Activated CD4-positive, CD25-positive, alpha-beta regulatory T cell treated with anti-CD3 and anti-CD28 coated beads, Interleukin-2, amount 50 U/mL, for 16 hours (primary cell): ENCODE measurements around the gene ARHGEF2.
"Not testable (repeated sequence)": the region's sequence is repeated elsewhere in the genome, so short reads cannot be mapped to it uniquely, and the experiment has no call there.

Source experiments
- DNase-seq: peaks from one replicate; pipeline ENCODE4 v3.0.0-alpha.2; 2020; ENCODE audit warnings: low read depth, low spot score

The ARHGEF2 gene

GRCh38 chr1:155942578-155943141, 35.7 kb downstream of the ARHGEF2 start:
- DNase-seq, result no peak

DNA sequence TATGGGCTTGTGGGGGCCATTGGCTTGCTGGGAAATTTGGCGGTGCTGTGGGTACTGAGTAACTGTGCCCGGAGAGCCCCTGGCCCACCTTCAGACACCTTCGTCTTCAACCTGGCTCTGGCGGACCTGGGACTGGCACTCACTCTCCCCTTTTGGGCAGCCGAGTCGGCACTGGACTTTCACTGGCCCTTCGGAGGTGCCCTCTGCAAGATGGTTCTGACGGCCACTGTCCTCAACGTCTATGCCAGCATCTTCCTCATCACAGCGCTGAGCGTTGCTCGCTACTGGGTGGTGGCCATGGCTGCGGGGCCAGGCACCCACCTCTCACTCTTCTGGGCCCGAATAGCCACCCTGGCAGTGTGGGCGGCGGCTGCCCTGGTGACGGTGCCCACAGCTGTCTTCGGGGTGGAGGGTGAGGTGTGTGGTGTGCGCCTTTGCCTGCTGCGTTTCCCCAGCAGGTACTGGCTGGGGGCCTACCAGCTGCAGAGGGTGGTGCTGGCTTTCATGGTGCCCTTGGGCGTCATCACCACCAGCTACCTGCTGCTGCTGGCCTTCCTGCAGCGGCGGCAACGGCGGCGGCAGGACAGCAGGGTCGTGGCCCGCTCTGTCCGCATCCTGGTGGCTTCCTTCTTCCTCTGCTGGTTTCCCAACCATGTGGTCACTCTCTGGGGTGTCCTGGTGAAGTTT, 36.4 kb downstream of the ARHGEF2 start:
- DNase-seq, result no peak

DNA sequence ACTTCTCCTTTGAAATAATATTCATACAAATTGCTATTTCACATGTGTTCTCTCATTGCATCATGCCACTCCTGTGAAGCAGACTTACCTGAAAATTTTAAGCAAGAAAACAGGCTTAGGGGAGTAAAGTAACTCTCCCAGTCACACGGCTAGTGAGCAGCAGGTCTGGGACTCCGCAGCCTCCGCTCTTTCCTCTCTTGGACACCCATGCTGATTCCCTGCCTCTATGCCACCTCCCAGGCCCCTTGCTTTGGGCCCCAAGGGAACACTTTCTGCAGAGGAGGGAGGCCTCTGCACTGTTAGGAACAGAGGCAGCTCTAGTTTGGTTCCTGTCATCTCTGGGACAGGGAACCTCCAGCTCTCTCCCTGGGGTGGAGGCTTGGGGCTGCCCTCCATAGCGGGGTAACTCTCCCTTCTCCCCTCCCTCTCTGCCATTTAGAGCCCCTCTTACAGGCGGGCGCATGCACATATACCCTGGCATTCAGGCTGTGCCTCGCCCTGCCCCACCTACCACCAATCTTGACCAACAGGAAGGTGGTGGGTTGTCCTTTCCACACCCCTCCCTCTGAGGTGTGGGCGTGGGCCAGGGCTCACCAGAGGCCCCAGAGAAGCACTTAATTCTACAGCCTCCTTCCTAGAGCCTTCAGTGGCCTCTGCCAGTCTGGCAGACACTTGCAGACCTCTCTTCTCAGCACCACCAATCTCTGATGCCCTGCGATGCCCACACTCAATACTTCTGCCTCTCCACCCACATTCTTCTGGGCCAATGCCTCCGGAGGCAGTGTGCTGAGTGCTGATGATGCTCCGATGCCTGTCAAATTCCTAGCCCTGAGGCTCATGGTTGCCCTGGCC, 37.1 kb downstream of the ARHGEF2 start, which contains the start of gene RXFP4:
Gene RXFP4, plus strand, starts transcription at position 646 of the 852 bp plus-strand sequence. Its CDS starts 72 bp downstream, at position 718.
- DNase-seq, result no peak

GRCh38 chr1:155940482-155940992, 37.8 kb downstream of the ARHGEF2 start:
- DNase-seq, result no peak

GRCh38 chr1:155938220-155938627, 40.1 kb downstream of the ARHGEF2 start:
- DNase-seq, result no peak

- no peak for DNase-seq
These were observed 43.3 kb downstream of the ARHGEF2 start for GRCh38 chr1:155934936-155935590.

GRCh38 chr1:155934097-155934935, 44.0 kb downstream of the ARHGEF2 start, which contains the start of gene KHDC4:
Gene KHDC4 (minus strand): TSS chr1:155934413. CDS start chr1:155934373, 40 bp downstream.
- peak; percentile 94 for DNase-seq

DNA sequence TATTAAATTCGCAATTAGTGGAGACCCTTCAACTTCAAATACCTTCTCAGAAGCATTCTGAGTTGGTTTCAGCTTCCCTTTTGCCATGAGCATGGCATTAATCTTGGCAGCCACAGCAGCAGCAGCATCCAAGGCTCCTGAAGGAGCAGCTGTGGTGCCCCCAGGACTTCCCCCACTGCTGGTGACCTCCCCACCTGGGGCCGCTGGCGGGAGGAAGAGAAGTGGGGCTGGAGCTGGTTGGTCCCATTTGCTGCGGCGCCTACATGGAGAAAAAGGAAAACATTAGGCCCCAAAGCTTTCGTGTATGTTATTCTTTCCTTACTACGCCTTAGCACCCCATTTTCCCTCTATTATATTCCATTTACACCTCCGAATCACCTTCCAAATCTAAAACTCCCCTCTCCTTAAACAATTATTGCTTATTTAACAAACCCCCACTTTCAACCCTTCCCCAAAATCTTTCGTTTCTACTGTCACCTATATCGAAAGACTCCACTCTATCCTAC, 44.7 kb downstream of the ARHGEF2 start:
- DNase-seq, result no peak

GRCh38 chr1:155932487-155932886, 45.9 kb downstream of the ARHGEF2 start:
- no peak for DNase-seq

- no peak for DNase-seq
These were observed 46.3 kb downstream of the ARHGEF2 start for GRCh38 chr1:155932081-155932480.

DNA sequence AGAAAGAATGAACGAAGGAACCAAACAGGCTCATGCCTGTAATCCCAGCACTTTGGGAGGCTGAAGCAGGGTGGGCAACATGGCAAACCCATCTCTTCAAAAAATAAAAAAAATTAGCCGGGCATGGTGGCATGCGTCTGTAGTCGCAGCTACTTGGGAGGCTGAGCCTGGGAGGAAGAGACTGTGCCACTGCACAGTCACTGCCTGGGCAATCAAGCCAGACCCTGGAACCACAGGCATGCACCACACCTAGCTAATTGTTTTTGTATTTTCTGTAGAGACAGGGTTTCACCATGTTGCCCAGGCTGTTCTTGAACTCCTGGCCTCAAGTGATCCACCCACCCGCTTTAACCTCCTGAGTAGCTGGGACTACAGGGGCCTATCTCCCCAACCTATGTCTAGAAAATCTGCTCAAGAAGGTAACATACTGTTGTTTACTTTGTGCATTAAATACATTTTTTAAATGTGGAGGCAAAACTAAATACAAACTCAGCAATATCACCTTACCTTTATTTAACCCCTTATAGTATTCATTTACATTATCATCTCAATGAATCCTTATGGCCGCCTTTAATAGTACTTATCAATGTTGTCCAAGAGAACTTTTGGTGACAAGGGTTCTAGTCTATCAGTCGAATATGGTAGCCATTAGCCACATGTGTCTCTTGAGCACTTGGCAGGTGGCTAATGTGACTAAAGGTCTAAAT, 46.9 kb downstream of the ARHGEF2 start:
- no peak for DNase-seq

DNA sequence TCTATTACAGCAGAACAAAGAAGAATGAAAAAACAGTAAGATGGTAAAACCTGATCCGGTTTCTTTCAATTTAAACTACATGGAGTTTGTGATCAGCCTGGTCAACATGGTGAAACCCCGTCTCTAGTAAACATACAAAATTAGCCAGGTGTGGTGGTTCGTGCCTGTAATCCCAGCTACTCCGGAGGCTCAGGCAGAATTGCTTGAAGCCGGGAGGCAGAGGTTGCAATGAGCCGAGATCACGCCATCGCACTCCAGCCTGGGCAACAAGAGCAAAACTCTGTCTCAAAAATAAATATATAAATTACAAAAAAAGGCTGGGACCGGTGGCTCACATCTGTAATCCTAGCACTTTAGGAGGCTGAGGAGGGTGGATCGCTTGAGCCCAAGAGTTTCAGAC, 47.6 kb downstream of the ARHGEF2 start:
- DNase-seq, result not testable (repeated sequence)

DNA sequence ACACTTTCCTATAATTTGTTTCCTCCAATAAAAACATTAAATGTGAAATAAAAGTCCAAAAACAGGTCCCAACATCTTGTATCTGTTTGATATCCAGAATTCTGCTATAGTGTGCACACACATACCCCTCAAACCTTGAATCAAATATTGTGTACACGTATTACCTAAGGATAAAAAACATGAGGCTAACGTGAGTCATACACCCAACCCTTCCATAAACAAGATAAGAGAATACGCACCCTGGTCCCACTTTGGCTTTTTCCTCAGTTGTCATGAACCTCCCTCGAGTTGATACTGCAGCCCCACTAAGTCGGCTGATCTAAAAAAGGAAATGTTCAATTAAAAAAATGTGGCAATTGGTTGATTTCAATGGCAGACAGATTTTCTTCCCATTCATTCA, 49.3 kb downstream of the ARHGEF2 start:
- DNase-seq, result no peak

GRCh38 chr1:155925506-155925905, 52.8 kb downstream of the ARHGEF2 start:
- no peak for DNase-seq

- DNase-seq, result no peak
These were observed 57.6 kb downstream of the ARHGEF2 start for GRCh38 chr1:155920717-155921116.

GRCh38 chr1:155919801-155920200, 58.5 kb downstream of the ARHGEF2 start:
- DNase-seq, result no peak

DNA sequence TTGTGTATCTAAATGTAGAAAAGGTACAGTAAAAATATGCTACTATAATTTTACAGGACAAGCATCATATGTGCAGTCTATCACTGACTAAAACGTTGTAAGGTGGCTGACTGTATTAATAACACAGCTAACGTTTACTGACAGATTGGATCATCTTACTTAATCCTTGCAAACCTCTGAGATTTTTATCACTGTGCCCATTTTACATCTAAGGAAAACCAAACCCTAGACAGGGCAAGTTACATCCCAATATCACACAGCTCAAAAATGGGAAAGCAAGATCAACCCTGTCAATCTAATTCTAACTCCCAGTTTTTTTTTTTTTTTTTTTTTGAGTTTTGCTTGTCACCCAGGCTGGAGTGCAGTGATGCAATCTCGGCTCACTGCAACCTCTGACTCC, 59.7 kb downstream of the ARHGEF2 start:
- no peak for DNase-seq

- DNase-seq, result no peak
These were observed 64.2 kb downstream of the ARHGEF2 start for GRCh38 chr1:155913969-155914757.

GRCh38 chr1:155912056-155912536, 66.3 kb downstream of the ARHGEF2 start:
- DNase-seq, result no peak
